K562 (cell line): ENCODE measurements around the gene GLRX. TPM values are rescaled to one million over a fixed set of nuclear protein-coding genes. Genes with fewer than 3 reads are reported as not detected.

Experiments
- ATAC-seq: fragments of 200-7000 bp; cut with Tn5 transposase; 3 replicates; pipeline ENCODE4 v1.9.1; 2020; ENCODE audit warnings: moderate library complexity
- BruUV-seq: library from RNA; stranded (reverse); fragments of 400-500 nt; replicated peaks from 2 replicates; lab custom pipeline; 2021; lab: Mats Ljungman, UMichigan
- CTCF ChIA-PET: fragments of 300-600 bp; formaldehyde crosslinking; extraction: SDS; loops from one replicate; lab custom pipeline; 2021; ENCODE audit warnings: low intra/inter-chr PET ratio; lab: Yijun Ruan, JAX
- POLR2A ChIA-PET: fragments of 300-600, 350-650 bp; sonication (Branson Sonifier 250); formaldehyde crosslinking; extraction: SDS; loops from one replicate; lab custom pipeline; 2021; ENCODE audit warnings: antibody characterized with exemption, inconsistent platforms; lab: Yijun Ruan, JAX
- DNase-seq, 4 experiments: peaks; one replicate each; pipeline versions ENCODE4 v3.0.0 to v3.0.0-alpha.2; 2011 to 2018; ENCODE audit warnings: low spot score in 3 of 4, mixed read lengths in 3 of 4; ENCODE audit errors: extremely low read depth in 1 of 4
- FAIRE-seq: peaks from 2 replicates; lab custom pipeline; 2011; peaks lifted over from hg19 to GRCh38; lab: Jason Lieb, UNC
- H2AFZ ChIP-seq: 2 replicates; pipeline ENCODE4 v1.6.0; 2011; ENCODE audit warnings: low read depth, low read length, control low read depth, inconsistent platforms
- H3K27ac ChIP-seq: fragments of 200-600 bp; 3 replicates; pipeline ENCODE4 v1.8.0; 2011; ENCODE audit warnings: low read depth, mild to moderate bottlenecking, control low read depth, inconsistent platforms, low read length, moderate library complexity, mixed read lengths; ENCODE audit errors: extremely low read depth
- H3K27me3 ChIP-seq, 2 experiments: fragments of 300-600 bp in 1 of 2; 2 replicates in 1 of 2; 3 replicates in 1 of 2; pipeline versions ENCODE4 v1.6.0 to v1.8.0; 2011; ENCODE audit warnings: inconsistent platforms in 2 of 2, low read length in 2 of 2, mild to moderate bottlenecking in 1 of 2, mixed read lengths in 1 of 2, moderate library complexity in 1 of 2; ENCODE audit not compliant: control insufficient read depth in 2 of 2, insufficient read depth in 2 of 2
- H3K36me3 ChIP-seq: fragments of 300-600 bp; 3 replicates; pipeline ENCODE4 v1.8.0; 2011; ENCODE audit warnings: mild to moderate bottlenecking, low read length, inconsistent platforms; ENCODE audit not compliant: control insufficient read depth, insufficient read depth
- H3K4me1 ChIP-seq, 2 experiments: fragments of 200-600 bp in 1 of 2; replicated peaks in 1 of 2; 2 replicates in 1 of 2; 3 replicates in 1 of 2; pipeline versions ENCODE4 v1.5.1 to v1.8.0; 2011; ENCODE audit warnings: inconsistent platforms in 2 of 2, low read length in 2 of 2, mild to moderate bottlenecking in 1 of 2, mixed read lengths in 1 of 2, moderate library complexity in 1 of 2; ENCODE audit not compliant: control insufficient read depth in 2 of 2, insufficient read depth in 2 of 2
- H3K4me2 ChIP-seq: 2 replicates; pipeline ENCODE4 v1.6.1; 2011; ENCODE audit warnings: low read length, control low read depth, inconsistent platforms, mixed read lengths; ENCODE audit not compliant: insufficient read depth
- H3K4me3 ChIP-seq: fragments of 200-600 bp; sonication (generic), shearing (Covaris generic); 2 replicates; pipeline ENCODE4 v1.5.1; 2016; ENCODE audit warnings: control low read depth, inconsistent platforms
- H3K79me2 ChIP-seq: fragments of 200-600 bp; 3 replicates; pipeline ENCODE4 v1.8.0; 2011; ENCODE audit warnings: low read length, inconsistent platforms; ENCODE audit not compliant: control insufficient read depth, insufficient read depth
- H3K9ac ChIP-seq, 2 experiments: 2 replicates each; pipeline versions ENCODE4 v1.6.0 to v1.6.1; 2011; ENCODE audit warnings: low read depth in 2 of 2, low read length in 2 of 2, control low read depth in 1 of 2, inconsistent platforms in 1 of 2, mild to moderate bottlenecking in 1 of 2, mixed read lengths in 1 of 2; ENCODE audit not compliant: insufficient read depth in 1 of 2
- H3K9me1 ChIP-seq: one replicate; pipeline ENCODE4 v1.6.0; 2011; ENCODE audit warnings: inconsistent platforms, mild to moderate bottlenecking, low read length, moderate library complexity; ENCODE audit not compliant: control insufficient read depth, insufficient read depth
- H3K9me3 ChIP-seq: replicated peaks from 2 replicates; pipeline ENCODE4 v1.5.1; 2011; ENCODE audit warnings: low read depth, low read length, inconsistent platforms; ENCODE audit not compliant: control insufficient read depth, insufficient read depth
- H4K20me1 ChIP-seq: replicated peaks from 2 replicates; pipeline ENCODE4 v1.6.1; 2011; ENCODE audit warnings: low read length, inconsistent platforms, mixed read lengths; ENCODE audit not compliant: control insufficient read depth, insufficient read depth
- CBX3 ChIP-seq, 2 experiments: IDR thresholded peaks; 1 replicate in 1 of 2; 2 replicates in 1 of 2; pipeline ENCODE4 v1.6.1; 2012; ENCODE audit warnings: inconsistent platforms in 2 of 2, low read length in 2 of 2, borderline replicate concordance in 1 of 2, control low read depth in 1 of 2
- MAFK ChIP-seq: IDR thresholded peaks from 2 replicates; pipeline ENCODE4 v1.6.1; 2011; ENCODE audit warnings: low read length, improper control_type of control experiment
- MNT ChIP-seq, 2 experiments: fragments of 450-650 bp; conservative IDR thresholded peaks; 2 replicates each; pipeline ENCODE4 v1.6.1; 2017; ENCODE audit warnings: mild to moderate bottlenecking in 2 of 2, moderate library complexity in 2 of 2
- TAF7 ChIP-seq: fragments of 450-650 bp; IDR thresholded peaks from 2 replicates; pipeline ENCODE4 v1.6.1; 2016; ENCODE audit warnings: missing genetic modification characterization, missing compliant biosample characterization
- TGIF2 ChIP-seq: sonication (generic); formaldehyde crosslinking; IDR thresholded peaks from 2 replicates; pipeline ENCODE4 v1.8.1; 2022; ENCODE audit warnings: mild to moderate bottlenecking, missing genetic modification reagents, moderate library complexity
- ZNF143 ChIP-seq: sonication (generic); formaldehyde crosslinking; IDR thresholded peaks from 2 replicates; pipeline ENCODE4 v1.9.0; 2022; ENCODE audit warnings: mild to moderate bottlenecking, missing genetic modification reagents
- WGBS: fragments of 100-300 bp; shearing (Covaris generic); methylation state at CpG from one replicate; pipeline ENCODE4 v1.1.6; 2016; ENCODE audit warnings: low coverage, mixed read lengths; ENCODE audit not compliant: insufficient coverage; ENCODE audit errors: missing lambda C conversion rate; 5-methylcytosine and 5-hydroxymethylcytosine counted together
- in situ Hi-C: fragments of 300-500 bp; cut with MboI; formaldehyde crosslinking; loops from 4 replicates; pipeline ENCODE4 v1.15.0; 2018; ENCODE audit warnings: inconsistent platforms, mixed read lengths
- intact Hi-C: fragments of 100-400 bp; cut with micrococcal nuclease; formaldehyde crosslinking; loops from 2 replicates; pipeline ENCODE4 v1.14.2; 2022
- polyA plus RNA-seq, 8 experiments: library from polyadenylated mRNA; depleted of rRNA in 4 of 8; stranded (reverse) in 5 of 8; unstranded in 3 of 8; fragments of >200 nt; fragmentation: Nextera tagmentation in 2 of 8; fragmentation: Illumina TruSeq in 1 of 8; extraction: Ambion mirVana in 2 of 8; extraction: Trizol in 1 of 8; gene quantifications; 2 replicates each; pipeline versions ENCODE4 v1.2.1 to v1.2.3, GENCODE V29; 2011 to 2014; ENCODE audit warnings: inconsistent platforms in 1 of 8, missing spikeins in 1 of 8
- total RNA-seq, 7 experiments: library from RNA; depleted of rRNA in 6 of 7; stranded (reverse); fragments of >200 nt in 6 of 7; fragmentation: Illumina TruSeq in 2 of 7; extraction: Trizol in 2 of 7; gene quantifications; 2 replicates each; pipeline versions ENCODE4 v1.2.1 to v1.2.3, GENCODE V29; 2011 to 2021; ENCODE audit warnings: low replicate concordance in 1 of 7

The GLRX gene
- total and polyA plus RNA-seq, 9 of the 15 experiments (the other 6 are each of a cell fraction or from before 2014, with no cell fraction given) = 2.3 to 11.2 (median 4.6) TPM

- no peak for TF ChIP-seq ZNF143 (CRISPR knock-in tag)
- TF ChIP-seq CBX3 (IDR thresholded peaks at IDR 0.05; ENCODE audit: borderline replicate concordance in 1 of 2, low read length in 2 of 2) = no peak
- TF ChIP-seq MAFK = no peak
- TF ChIP-seq, all 486 proteins: peak for 0
- ATAC-seq (no peak), FAIRE-seq (no peak), DNase-seq (no peak)
- 63% methylated on average over 9 of the region's 9 CpGs for WGBS
- H4K20me1 ChIP-seq = no peaks in the 10 kb centered on the region
- no peak overlapping the region for H3K4me2 ChIP-seq
- no peaks in the 10 kb centered on the region for H3K79me2 ChIP-seq
- intact Hi-C loops = no loop called here
- no peaks in the 10 kb centered on the region for H3K36me3 ChIP-seq
- BruUV-seq = no TSS peak
- no peaks in the 10 kb centered on the region for H3K9me1 ChIP-seq
- no peak overlapping the region for H2AFZ ChIP-seq
- no peaks in the 10 kb centered on the region for H3K9me3 ChIP-seq
- no peak overlapping the region for H3K9ac ChIP-seq
- no peaks in the 10 kb centered on the region for H3K27me3 ChIP-seq
- H3K4me3 ChIP-seq = no peak overlapping the region
- H3K4me1 ChIP-seq = peaks cover 4 to 9% of the 10 kb centered on the region in 2 experiments; a peak in 3 of 5 replicates
- no peak overlapping the region for H3K27ac ChIP-seq
- ChIA-PET POLR2A (interaction anchor here (2.2 kb wide), 1 partner anchor 8 kb away, joined by 6 read pairs; no protein-coding TSS in a partner anchor), CTCF (interaction anchor here (0.6 kb wide), 1 partner anchor 141 kb away, joined by 3 read pairs; no protein-coding TSS in a partner anchor)
- in situ Hi-C loops = no loop called here
Observed at GRCh38 chr5:95871146-95871806, 48.8 kb upstream of the GLRX start.

- intact Hi-C loops = no loop called here
- TF ChIP-seq TAF7 (tag) = no peak
- no peak for TF ChIP-seq MNT (conservative IDR thresholded peaks at IDR 0.05)
- TF ChIP-seq TGIF2 (CRISPR knock-in tag) = no peak
- FAIRE-seq (no peak), DNase-seq (no peak), ATAC-seq (peak; percentile 27)
- BruUV-seq = no TSS peak
- H3K4me3 ChIP-seq = no peak overlapping the region
- H3K27ac ChIP-seq = no peak overlapping the region
- WGBS = 0% methylated on average over 1 of the region's 1 CpG
- no peaks in the 10 kb centered on the region for H3K9me3 ChIP-seq
- H3K27me3 ChIP-seq = no peaks in the 10 kb centered on the region
- in situ Hi-C loops = no loop called here
- POLR2A ChIA-PET = interaction anchor here (0.6 to 2.2 kb wide), 3 partner anchors 9 to 450 kb away, joined by 3 to 6 read pairs (median 4); no protein-coding TSS in a partner anchor
- CTCF ChIA-PET = no interaction called here
- no peak overlapping the region for H3K4me2 ChIP-seq
- H3K4me1 ChIP-seq = peaks cover 4 to 9% of the 10 kb centered on the region in 2 experiments; a peak in 3 of 5 replicates
- no peaks in the 10 kb centered on the region for H3K79me2 ChIP-seq
- no peak overlapping the region for H3K9ac ChIP-seq
- no peak overlapping the region for H2AFZ ChIP-seq
- no peaks in the 10 kb centered on the region for H4K20me1 ChIP-seq
- no peaks in the 10 kb centered on the region for H3K36me3 ChIP-seq
- no peaks in the 10 kb centered on the region for H3K9me1 ChIP-seq
Observed at GRCh38 chr5:95870105-95870672, 47.7 kb upstream of the GLRX start.
